GM23338 (cell line): ENCODE measurements around the gene SYNGR3.

Source experiments
- CREB1 ChIP-seq: fragments of 250-450 bp; sonication (Bioruptor Pico); IDR thresholded peaks from 2 replicates; pipeline ENCODE4 v1.5.0; 2020; ENCODE audit warnings: low read depth, mild to moderate bottlenecking, moderate library complexity
- EZH2 ChIP-seq: fragments of 200-600 bp; sonication (generic); IDR thresholded peaks from one replicate; pipeline ENCODE4 v1.8.0; 2017; ENCODE audit warnings: antibody characterized with exemption, mild to moderate bottlenecking, low read depth; ENCODE audit not compliant: unreplicated experiment
- EZH2phosphoT487 ChIP-seq: fragments of 200-600 bp; sonication (generic); IDR thresholded peaks from one replicate; pipeline ENCODE4 v1.8.1; 2018; ENCODE audit warnings: antibody characterized with exemption; ENCODE audit not compliant: unreplicated experiment
- JUNB ChIP-seq: IDR thresholded peaks from one replicate; pipeline ENCODE4 v1.6.1; 2016; ENCODE audit warnings: antibody characterized with exemption; ENCODE audit not compliant: unreplicated experiment
- NANOG ChIP-seq: IDR thresholded peaks from 2 replicates; pipeline ENCODE4 v1.6.1; 2016; ENCODE audit warnings: antibody characterized with exemption, borderline replicate concordance
- POLR2AphosphoS5 ChIP-seq: IDR thresholded peaks from 2 replicates; pipeline ENCODE4 v1.6.1; 2016; ENCODE audit warnings: antibody characterized with exemption, low read depth
- STAT1 ChIP-seq: IDR thresholded peaks from one replicate; pipeline ENCODE4 v1.6.1; 2016; ENCODE audit warnings: antibody characterized with exemption; ENCODE audit not compliant: unreplicated experiment
- ZNF114 ChIP-seq: fragments of 250-450 bp; sonication (Bioruptor Pico); IDR thresholded peaks from 2 replicates; pipeline ENCODE4 v1.5.0; 2020; ENCODE audit warnings: mild to moderate bottlenecking, moderate library complexity
- ZNF331 ChIP-seq: fragments of 250-450 bp; sonication (Bioruptor Pico); IDR thresholded peaks from 2 replicates; pipeline ENCODE4 v1.5.0; 2020; ENCODE audit warnings: low read depth, mild to moderate bottlenecking, moderate library complexity
- TF ChIP-seq, protein P1 (sequence below), 2 experiments: fragments of 200-600 bp in 1 of 2; sonication (generic) in 1 of 2; conservative IDR thresholded peaks; 2 replicates each; pipeline versions ENCODE4 v1.5.1 to v1.6.1; 2016 to 2017; ENCODE audit warnings: antibody characterized with exemption in 2 of 2, low read depth in 2 of 2, mild to moderate bottlenecking in 2 of 2, moderate library complexity in 1 of 2
- TF ChIP-seq, protein P2 (sequence below): IDR thresholded peaks from 2 replicates; pipeline ENCODE4 v1.6.1; 2016; ENCODE audit warnings: antibody characterized with exemption
- TF ChIP-seq, protein P3 (sequence below): IDR thresholded peaks from one replicate; pipeline ENCODE4 v1.6.1; 2018; ENCODE audit warnings: antibody characterized with exemption; ENCODE audit not compliant: unreplicated experiment
- TF ChIP-seq, protein P4 (sequence below): fragments of 250-450 bp; sonication (Bioruptor Pico); IDR thresholded peaks from 2 replicates; pipeline ENCODE4 v1.5.0; 2020; ENCODE audit warnings: mild to moderate bottlenecking, moderate library complexity

DNA sequence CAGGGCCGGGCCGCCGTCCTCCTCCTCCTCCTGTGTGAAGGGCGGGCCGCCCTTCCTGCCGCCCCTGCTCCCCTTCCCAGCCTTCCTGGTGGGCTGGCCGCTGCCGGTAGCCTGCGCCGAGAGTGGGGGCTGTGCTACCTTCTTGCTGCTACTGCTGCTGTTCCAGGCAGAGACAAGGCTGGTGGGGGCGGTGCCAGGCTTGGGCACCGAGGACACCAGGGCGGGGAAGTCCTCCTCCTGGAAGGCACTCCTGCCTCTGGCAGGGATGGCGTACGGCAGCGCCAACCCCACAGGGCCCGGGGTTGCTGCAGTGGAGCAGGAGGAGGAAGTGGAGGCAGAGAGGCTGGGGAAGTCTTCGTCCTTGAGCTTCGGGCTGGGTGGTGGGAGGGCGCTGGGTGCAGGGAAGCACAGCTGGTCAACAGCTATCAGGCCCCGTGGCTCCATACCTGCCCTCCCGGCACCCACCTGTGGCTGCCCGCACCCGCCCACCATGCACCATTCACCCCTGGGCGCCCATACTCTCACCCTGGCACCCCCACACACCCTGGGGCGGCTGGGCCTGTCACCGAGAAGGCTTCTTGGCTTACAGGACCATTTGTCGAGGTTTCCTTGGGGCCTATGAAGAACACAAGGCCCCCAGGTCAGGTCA, 10.2 kb downstream of the SYNGR3 start:
- TF ChIP-seq, protein P1, sequence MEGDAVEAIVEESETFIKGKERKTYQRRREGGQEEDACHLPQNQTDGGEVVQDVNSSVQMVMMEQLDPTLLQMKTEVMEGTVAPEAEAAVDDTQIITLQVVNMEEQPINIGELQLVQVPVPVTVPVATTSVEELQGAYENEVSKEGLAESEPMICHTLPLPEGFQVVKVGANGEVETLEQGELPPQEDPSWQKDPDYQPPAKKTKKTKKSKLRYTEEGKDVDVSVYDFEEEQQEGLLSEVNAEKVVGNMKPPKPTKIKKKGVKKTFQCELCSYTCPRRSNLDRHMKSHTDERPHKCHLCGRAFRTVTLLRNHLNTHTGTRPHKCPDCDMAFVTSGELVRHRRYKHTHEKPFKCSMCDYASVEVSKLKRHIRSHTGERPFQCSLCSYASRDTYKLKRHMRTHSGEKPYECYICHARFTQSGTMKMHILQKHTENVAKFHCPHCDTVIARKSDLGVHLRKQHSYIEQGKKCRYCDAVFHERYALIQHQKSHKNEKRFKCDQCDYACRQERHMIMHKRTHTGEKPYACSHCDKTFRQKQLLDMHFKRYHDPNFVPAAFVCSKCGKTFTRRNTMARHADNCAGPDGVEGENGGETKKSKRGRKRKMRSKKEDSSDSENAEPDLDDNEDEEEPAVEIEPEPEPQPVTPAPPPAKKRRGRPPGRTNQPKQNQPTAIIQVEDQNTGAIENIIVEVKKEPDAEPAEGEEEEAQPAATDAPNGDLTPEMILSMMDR (conservative IDR thresholded peaks at IDR 0.05; ENCODE audit: low read depth in 2 of 2) = no peak
- TF ChIP-seq ZNF114 (CRISPR knock-in tag) (no peak), CREB1 (CRISPR knock-in tag) (no peak), POLR2AphosphoS5 (no peak), EZH2phosphoT487 (no peak), EZH2 (no peak), NANOG (no peak), JUNB (no peak), ZNF331 (CRISPR knock-in tag) (no peak), STAT1 (no peak)
- TF ChIP-seq, protein P2, sequence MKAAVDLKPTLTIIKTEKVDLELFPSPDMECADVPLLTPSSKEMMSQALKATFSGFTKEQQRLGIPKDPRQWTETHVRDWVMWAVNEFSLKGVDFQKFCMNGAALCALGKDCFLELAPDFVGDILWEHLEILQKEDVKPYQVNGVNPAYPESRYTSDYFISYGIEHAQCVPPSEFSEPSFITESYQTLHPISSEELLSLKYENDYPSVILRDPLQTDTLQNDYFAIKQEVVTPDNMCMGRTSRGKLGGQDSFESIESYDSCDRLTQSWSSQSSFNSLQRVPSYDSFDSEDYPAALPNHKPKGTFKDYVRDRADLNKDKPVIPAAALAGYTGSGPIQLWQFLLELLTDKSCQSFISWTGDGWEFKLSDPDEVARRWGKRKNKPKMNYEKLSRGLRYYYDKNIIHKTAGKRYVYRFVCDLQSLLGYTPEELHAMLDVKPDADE = no peak
- TF ChIP-seq, protein P3, sequence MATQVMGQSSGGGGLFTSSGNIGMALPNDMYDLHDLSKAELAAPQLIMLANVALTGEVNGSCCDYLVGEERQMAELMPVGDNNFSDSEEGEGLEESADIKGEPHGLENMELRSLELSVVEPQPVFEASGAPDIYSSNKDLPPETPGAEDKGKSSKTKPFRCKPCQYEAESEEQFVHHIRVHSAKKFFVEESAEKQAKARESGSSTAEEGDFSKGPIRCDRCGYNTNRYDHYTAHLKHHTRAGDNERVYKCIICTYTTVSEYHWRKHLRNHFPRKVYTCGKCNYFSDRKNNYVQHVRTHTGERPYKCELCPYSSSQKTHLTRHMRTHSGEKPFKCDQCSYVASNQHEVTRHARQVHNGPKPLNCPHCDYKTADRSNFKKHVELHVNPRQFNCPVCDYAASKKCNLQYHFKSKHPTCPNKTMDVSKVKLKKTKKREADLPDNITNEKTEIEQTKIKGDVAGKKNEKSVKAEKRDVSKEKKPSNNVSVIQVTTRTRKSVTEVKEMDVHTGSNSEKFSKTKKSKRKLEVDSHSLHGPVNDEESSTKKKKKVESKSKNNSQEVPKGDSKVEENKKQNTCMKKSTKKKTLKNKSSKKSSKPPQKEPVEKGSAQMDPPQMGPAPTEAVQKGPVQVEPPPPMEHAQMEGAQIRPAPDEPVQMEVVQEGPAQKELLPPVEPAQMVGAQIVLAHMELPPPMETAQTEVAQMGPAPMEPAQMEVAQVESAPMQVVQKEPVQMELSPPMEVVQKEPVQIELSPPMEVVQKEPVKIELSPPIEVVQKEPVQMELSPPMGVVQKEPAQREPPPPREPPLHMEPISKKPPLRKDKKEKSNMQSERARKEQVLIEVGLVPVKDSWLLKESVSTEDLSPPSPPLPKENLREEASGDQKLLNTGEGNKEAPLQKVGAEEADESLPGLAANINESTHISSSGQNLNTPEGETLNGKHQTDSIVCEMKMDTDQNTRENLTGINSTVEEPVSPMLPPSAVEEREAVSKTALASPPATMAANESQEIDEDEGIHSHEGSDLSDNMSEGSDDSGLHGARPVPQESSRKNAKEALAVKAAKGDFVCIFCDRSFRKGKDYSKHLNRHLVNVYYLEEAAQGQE = no peak
- TF ChIP-seq, protein P4, sequence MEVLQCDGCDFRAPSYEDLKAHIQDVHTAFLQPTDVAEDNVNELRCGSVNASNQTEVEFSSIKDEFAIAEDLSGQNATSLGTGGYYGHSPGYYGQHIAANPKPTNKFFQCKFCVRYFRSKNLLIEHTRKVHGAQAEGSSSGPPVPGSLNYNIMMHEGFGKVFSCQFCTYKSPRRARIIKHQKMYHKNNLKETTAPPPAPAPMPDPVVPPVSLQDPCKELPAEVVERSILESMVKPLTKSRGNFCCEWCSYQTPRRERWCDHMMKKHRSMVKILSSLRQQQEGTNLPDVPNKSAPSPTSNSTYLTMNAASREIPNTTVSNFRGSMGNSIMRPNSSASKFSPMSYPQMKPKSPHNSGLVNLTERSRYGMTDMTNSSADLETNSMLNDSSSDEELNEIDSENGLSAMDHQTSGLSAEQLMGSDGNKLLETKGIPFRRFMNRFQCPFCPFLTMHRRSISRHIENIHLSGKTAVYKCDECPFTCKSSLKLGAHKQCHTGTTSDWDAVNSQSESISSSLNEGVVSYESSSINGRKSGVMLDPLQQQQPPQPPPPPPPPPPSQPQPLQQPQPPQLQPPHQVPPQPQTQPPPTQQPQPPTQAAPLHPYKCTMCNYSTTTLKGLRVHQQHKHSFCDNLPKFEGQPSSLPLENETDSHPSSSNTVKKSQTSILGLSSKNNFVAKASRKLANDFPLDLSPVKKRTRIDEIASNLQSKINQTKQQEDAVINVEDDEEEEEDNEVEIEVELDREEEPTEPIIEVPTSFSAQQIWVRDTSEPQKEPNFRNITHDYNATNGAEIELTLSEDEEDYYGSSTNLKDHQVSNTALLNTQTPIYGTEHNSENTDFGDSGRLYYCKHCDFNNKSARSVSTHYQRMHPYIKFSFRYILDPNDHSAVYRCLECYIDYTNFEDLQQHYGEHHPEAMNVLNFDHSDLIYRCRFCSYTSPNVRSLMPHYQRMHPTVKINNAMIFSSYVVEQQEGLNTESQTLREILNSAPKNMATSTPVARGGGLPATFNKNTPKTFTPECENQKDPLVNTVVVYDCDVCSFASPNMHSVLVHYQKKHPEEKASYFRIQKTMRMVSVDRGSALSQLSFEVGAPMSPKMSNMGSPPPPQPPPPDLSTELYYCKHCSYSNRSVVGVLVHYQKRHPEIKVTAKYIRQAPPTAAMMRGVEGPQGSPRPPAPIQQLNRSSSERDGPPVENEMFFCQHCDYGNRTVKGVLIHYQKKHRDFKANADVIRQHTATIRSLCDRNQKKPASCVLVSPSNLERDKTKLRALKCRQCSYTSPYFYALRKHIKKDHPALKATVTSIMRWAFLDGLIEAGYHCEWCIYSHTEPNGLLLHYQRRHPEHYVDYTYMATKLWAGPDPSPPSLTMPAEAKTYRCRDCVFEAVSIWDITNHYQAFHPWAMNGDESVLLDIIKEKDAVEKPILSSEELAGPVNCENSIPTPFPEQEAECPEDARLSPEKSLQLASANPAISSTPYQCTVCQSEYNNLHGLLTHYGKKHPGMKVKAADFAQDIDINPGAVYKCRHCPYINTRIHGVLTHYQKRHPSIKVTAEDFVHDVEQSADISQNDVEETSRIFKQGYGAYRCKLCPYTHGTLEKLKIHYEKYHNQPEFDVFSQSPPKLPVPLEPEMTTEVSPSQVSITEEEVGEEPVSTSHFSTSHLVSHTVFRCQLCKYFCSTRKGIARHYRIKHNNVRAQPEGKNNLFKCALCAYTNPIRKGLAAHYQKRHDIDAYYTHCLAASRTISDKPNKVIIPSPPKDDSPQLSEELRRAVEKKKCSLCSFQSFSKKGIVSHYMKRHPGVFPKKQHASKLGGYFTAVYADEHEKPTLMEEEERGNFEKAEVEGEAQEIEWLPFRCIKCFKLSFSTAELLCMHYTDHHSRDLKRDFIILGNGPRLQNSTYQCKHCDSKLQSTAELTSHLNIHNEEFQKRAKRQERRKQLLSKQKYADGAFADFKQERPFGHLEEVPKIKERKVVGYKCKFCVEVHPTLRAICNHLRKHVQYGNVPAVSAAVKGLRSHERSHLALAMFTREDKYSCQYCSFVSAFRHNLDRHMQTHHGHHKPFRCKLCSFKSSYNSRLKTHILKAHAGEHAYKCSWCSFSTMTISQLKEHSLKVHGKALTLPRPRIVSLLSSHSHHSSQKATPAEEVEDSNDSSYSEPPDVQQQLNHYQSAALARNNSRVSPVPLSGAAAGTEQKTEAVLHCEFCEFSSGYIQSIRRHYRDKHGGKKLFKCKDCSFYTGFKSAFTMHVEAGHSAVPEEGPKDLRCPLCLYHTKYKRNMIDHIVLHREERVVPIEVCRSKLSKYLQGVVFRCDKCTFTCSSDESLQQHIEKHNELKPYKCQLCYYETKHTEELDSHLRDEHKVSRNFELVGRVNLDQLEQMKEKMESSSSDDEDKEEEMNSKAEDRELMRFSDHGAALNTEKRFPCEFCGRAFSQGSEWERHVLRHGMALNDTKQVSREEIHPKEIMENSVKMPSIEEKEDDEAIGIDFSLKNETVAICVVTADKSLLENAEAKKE (CRISPR knock-in tag) = no peak
